ENCODE results near the gene BLOC1S3. TPM values are rescaled to one million over a fixed set of nuclear protein-coding genes. Genes with fewer than 3 reads are reported as not detected.

BLOC1S3 gene
- total and polyA plus RNA-seq, 10 donors, result 5.0 to 31.7 (median 16.4) TPM

DNA sequence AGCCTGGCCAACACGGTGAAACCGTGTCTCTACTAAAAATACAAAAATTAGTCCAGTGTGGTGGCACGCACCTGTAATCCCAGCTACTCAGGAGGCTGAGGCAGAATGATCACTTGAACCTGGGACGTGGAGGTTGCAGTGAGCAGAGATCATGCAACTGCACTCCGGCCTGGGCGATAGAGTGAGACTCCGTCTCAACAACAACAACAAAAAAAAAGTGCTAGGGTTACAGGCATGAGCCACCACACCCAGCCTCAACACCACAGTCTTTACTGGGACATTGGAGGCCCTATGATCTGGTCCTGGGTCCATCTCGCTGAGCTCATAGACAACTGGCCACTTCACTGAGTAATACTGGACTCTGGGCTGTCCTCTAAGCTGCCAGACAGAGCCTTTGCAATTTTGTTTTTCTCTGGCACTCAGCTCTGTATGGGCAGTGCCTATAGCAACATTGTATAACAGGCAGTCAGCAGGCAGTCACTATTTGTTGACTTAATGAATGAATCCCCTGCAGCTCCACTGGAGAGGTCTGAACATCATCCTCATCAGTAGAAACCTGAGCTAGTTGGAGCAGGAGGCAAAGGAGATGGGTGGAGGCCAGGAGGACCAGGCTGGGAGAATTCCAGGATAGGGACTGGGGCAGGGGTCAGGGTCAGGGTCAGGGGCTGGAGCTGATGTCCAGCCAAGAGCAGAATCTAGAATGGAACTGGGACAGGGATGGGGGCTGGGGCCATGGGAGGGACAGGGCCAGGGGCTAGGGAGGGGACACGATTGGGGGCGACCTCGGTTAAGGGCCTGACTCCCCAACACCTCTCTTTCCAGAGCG lies 8.1 kb downstream of the BLOC1S3 start:
- H3K4me1 ChIP-seq, result peaks cover 0 to 48% (median 28%) of the 10 kb centered on the region in 6 donors
- peaks cover 0 to 10% (median 0%) of the 10 kb centered on the region in 8 donors for H3K9me3 ChIP-seq
- peak overlapping the region in 2 of 8 donors; percentile 4 to 23 for H3K27ac ChIP-seq
- H3K36me3 ChIP-seq, result peaks cover 0 to 8% (median 2%) of the 10 kb centered on the region in 6 donors
- no peak overlapping the region for H3K4me3 ChIP-seq
- WGBS, 5 donors, result 85 to 95% (median 92%) methylated on average over 12 of the region's 12 CpGs
- no peak for TF ChIP-seq POLR2A (IDR thresholded peaks at IDR 0.05)
- no peak for TF ChIP-seq POLR2AphosphoS5 (IDR thresholded peaks at IDR 0.05)
- TF ChIP-seq, protein P1, sequence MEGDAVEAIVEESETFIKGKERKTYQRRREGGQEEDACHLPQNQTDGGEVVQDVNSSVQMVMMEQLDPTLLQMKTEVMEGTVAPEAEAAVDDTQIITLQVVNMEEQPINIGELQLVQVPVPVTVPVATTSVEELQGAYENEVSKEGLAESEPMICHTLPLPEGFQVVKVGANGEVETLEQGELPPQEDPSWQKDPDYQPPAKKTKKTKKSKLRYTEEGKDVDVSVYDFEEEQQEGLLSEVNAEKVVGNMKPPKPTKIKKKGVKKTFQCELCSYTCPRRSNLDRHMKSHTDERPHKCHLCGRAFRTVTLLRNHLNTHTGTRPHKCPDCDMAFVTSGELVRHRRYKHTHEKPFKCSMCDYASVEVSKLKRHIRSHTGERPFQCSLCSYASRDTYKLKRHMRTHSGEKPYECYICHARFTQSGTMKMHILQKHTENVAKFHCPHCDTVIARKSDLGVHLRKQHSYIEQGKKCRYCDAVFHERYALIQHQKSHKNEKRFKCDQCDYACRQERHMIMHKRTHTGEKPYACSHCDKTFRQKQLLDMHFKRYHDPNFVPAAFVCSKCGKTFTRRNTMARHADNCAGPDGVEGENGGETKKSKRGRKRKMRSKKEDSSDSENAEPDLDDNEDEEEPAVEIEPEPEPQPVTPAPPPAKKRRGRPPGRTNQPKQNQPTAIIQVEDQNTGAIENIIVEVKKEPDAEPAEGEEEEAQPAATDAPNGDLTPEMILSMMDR (IDR thresholded peaks at IDR 0.05 in 8 of 11, conservative IDR thresholded peaks at IDR 0.05 in 3 of 11), result no peak
- DNase-seq, result no peak
- no peaks in the 10 kb centered on the region for H3K27me3 ChIP-seq (replicated peaks in 1 of 7)
- intact Hi-C loops (cut with DNase I; ENCODE audit: low total_unique reads), result no loop called here

DNA sequence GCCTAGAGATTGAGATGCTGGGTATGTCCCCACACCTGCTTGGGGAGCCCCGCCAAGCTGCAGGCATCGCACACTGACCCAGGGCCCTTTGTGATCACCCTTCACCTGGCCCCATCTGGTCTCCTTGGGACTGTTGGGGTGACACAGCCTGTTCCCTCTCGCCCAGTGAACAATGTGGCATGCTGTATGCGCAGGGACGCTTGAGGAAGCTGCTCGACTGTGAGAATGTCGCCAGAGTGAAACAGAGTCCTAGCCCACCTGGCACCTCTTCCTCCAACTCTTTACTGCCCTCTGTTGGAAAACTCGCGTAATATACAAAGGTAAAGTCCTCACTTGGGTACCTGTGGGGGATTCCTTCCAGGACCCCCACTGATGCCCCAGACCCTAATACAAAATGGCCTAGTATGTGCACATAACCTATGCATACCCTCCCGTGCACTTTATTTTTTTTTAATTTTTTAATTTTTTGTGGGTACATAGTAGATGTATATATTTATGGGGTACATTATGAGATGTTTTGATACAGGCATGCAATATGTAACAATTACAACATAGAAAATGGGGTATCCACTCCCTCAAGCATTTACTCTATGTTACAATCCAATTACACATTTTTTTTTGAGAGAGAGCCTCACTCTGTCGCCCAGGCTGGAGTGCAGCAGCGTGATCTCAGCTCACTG lies 9.0 kb downstream of the BLOC1S3 start:
- H3K27ac ChIP-seq, result peak overlapping the region in 2 of 8 donors; percentile 4 to 23
- 37 to 54% (median 42%) methylated on average over 8 to 12 of the region's 12 CpGs for WGBS, 5 donors
- intact Hi-C loops (cut with DNase I; ENCODE audit: low total_unique reads), result no loop called here
- no peak for TF ChIP-seq POLR2AphosphoS5 (IDR thresholded peaks at IDR 0.05)
- TF ChIP-seq, protein P1 (IDR thresholded peaks at IDR 0.05 in 8 of 11, conservative IDR thresholded peaks at IDR 0.05 in 3 of 11), result peak; percentile 28 to 76 (median 57)
- no peak for TF ChIP-seq POLR2A (IDR thresholded peaks at IDR 0.05)
- H3K36me3 ChIP-seq, result peaks cover 0 to 8% (median 2%) of the 10 kb centered on the region in 6 donors
- H3K4me1 ChIP-seq, result peaks cover 0 to 39% (median 23%) of the 10 kb centered on the region in 6 donors
- H3K4me3 ChIP-seq, result no peak overlapping the region
- H3K9me3 ChIP-seq, result peaks cover 0 to 10% (median 0%) of the 10 kb centered on the region in 8 donors
- no peaks in the 10 kb centered on the region for H3K27me3 ChIP-seq (replicated peaks in 1 of 7)
- DNase-seq, result no peak

DNA sequence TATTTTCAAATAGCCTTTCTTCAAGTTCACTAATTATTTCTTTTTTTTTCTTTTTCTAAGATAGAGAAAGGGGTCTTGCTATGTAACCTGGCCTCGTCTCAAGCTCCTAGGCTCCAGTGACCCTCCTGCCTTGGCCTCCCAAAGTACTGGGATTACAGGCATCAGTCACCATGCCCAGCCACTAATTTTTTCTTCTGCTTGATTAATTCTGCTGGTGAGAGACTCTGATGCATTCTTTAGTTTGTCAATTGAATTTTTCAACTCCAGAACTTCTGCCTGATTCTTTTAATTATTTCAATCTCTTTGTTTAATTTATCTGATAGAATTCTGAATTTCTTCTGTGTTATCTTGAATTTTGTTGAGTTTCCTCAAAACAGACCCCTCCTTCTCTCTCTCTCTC lies 11.4 kb downstream of the BLOC1S3 start:
- Histone ChIP-seq H3K9me3 (peaks cover 0 to 10% (median 0%) of the 10 kb centered on the region in 8 donors), H3K27me3 (replicated peaks in 1 of 7) (no peaks in the 10 kb centered on the region), H3K36me3 (peaks cover 0 to 8% (median 2%) of the 10 kb centered on the region in 6 donors), H3K4me3 (no peak overlapping the region), H3K4me1 (peaks cover 0 to 17% (median 10%) of the 10 kb centered on the region in 6 donors), H3K27ac (no peak overlapping the region)
- no peak for DNase-seq
- TF ChIP-seq, protein P1 (IDR thresholded peaks at IDR 0.05 in 8 of 11, conservative IDR thresholded peaks at IDR 0.05 in 3 of 11), result no peak
- 77 to 100% (median 92%) methylated on average over 1 of the region's 1 CpG for WGBS, 5 donors
- intact Hi-C loops (cut with DNase I; ENCODE audit: low total_unique reads), result no loop called here

DNA sequence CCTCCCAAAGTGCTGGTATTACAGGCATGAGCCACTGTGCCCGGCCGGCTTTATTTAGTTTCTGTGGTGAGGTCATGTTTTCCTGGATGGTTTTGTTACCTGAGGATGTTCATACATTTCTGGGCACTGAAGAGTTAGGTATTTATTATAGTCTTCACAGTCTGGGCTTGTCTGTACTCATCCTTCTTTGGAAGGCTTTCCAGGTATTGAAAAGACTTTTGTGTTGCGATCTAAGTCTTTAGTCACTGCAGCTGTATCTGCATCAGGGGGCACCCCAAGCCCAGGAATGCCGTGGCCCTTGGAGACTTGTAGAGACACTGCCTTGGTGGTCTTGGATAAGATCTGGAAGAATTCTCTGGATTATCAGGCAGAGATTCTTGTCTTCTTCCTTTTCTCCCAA lies 12.8 kb downstream of the BLOC1S3 start:
- peaks cover 0 to 8% (median 2%) of the 10 kb centered on the region in 6 donors for H3K36me3 ChIP-seq

More for the DNA sequence above, 12.8 kb downstream of the BLOC1S3 start:
- intact Hi-C loops (cut with DNase I; ENCODE audit: low total_unique reads), result no loop called here
- TF ChIP-seq POLR2A (IDR thresholded peaks at IDR 0.05) (no peak), POLR2AphosphoS5 (IDR thresholded peaks at IDR 0.05) (no peak)
- TF ChIP-seq, protein P1 (IDR thresholded peaks at IDR 0.05 in 8 of 11, conservative IDR thresholded peaks at IDR 0.05 in 3 of 11), result no peak
- Histone ChIP-seq H3K27ac (no peak overlapping the region), H3K27me3 (replicated peaks in 1 of 7) (no peaks in the 10 kb centered on the region), H3K4me1 (peaks cover 0 to 12% (median 7%) of the 10 kb centered on the region in 6 donors), H3K4me3 (no peak overlapping the region), H3K9me3 (peaks cover 0 to 10% (median 0%) of the 10 kb centered on the region in 8 donors)
- WGBS, 5 donors, result 93 to 99% (median 96%) methylated on average over 4 of the region's 4 CpGs
- no peak for DNase-seq

Data from spleen (tissue), 11 donors.